ENCODE results near the gene KLK14. TPM values are rescaled to one million over a fixed set of nuclear protein-coding genes. Genes with fewer than 3 reads are reported as not detected.

Gene KLK14
- total RNA-seq, 1 donor from 2014 or later = not detected

GRCh38 chr19:51091895-51092873, 9.5 kb upstream of the KLK14 start:
- Histone ChIP-seq H3K27me3 (ENCODE audit: control insufficient read depth in 3 of 3, insufficient read depth in 3 of 3, low read length in 3 of 3) (peaks cover 0 to 6% (median 0%) of the 10 kb centered on the region in 3 donors), H3K36me3 (ENCODE audit: control insufficient read depth in 3 of 3, insufficient read depth in 3 of 3, low read length in 3 of 3) (no peaks in the 10 kb centered on the region), H3K9me3 (ENCODE audit: control insufficient read depth in 3 of 3, low read length in 3 of 3) (no peaks in the 10 kb centered on the region), H3K27ac (ENCODE audit: low read depth, low read length) (no peak overlapping the region), H3K4me1 (ENCODE audit: control insufficient read depth in 3 of 3, insufficient read depth in 3 of 3, low read length in 3 of 3) (no peaks in the 10 kb centered on the region), H3K4me3 (ENCODE audit: low read length in 3 of 3) (no peak overlapping the region), H3K9ac (ENCODE audit: low read depth in 1 of 3, low read length in 3 of 3) (no peak overlapping the region)

- Histone ChIP-seq H3K27ac (ENCODE audit: low read depth, low read length) (no peak overlapping the region), H3K4me1 (ENCODE audit: control insufficient read depth in 3 of 3, insufficient read depth in 3 of 3, low read length in 3 of 3) (no peaks in the 10 kb centered on the region), H3K36me3 (ENCODE audit: control insufficient read depth in 3 of 3, insufficient read depth in 3 of 3, low read length in 3 of 3) (no peaks in the 10 kb centered on the region), H3K4me3 (ENCODE audit: low read length in 3 of 3) (no peak overlapping the region), H3K9me3 (ENCODE audit: control insufficient read depth in 3 of 3, low read length in 3 of 3) (no peaks in the 10 kb centered on the region), H3K9ac (ENCODE audit: low read depth in 1 of 3, low read length in 3 of 3) (no peak overlapping the region), H3K27me3 (ENCODE audit: control insufficient read depth in 3 of 3, insufficient read depth in 3 of 3, low read length in 3 of 3) (peaks cover 0 to 6% (median 0%) of the 10 kb centered on the region in 3 donors)
Measured at GRCh38 chr19:51091126-51091525, 8.4 kb upstream of the KLK14 start.

GRCh38 chr19:51090471-51090870, 7.8 kb upstream of the KLK14 start:
- Histone ChIP-seq H3K27me3 (ENCODE audit: control insufficient read depth in 3 of 3, insufficient read depth in 3 of 3, low read length in 3 of 3) (peaks cover 0 to 6% (median 0%) of the 10 kb centered on the region in 3 donors), H3K36me3 (ENCODE audit: control insufficient read depth in 3 of 3, insufficient read depth in 3 of 3, low read length in 3 of 3) (no peaks in the 10 kb centered on the region)

GRCh38 chr19:51089786-51090185, 7.1 kb upstream of the KLK14 start:
- H3K4me3 ChIP-seq (ENCODE audit: low read length in 3 of 3) = no peak overlapping the region
- peaks cover 0 to 3% (median 0%) of the 10 kb centered on the region in 3 donors for H3K27me3 ChIP-seq (ENCODE audit: control insufficient read depth in 3 of 3, insufficient read depth in 3 of 3, low read length in 3 of 3)
- no peak overlapping the region for H3K27ac ChIP-seq (ENCODE audit: low read depth, low read length)
- H3K9me3 ChIP-seq (ENCODE audit: control insufficient read depth in 3 of 3, low read length in 3 of 3) = no peaks in the 10 kb centered on the region
- H3K4me1 ChIP-seq (ENCODE audit: control insufficient read depth in 3 of 3, insufficient read depth in 3 of 3, low read length in 3 of 3) = no peaks in the 10 kb centered on the region
- H3K9ac ChIP-seq (ENCODE audit: low read depth in 1 of 3, low read length in 3 of 3) = no peak overlapping the region
- H3K36me3 ChIP-seq (ENCODE audit: control insufficient read depth in 3 of 3, insufficient read depth in 3 of 3, low read length in 3 of 3) = no peaks in the 10 kb centered on the region

More at GRCh38 chr19:51090471-51090870, 7.8 kb upstream of the KLK14 start:
- Histone ChIP-seq H3K9me3 (ENCODE audit: control insufficient read depth in 3 of 3, low read length in 3 of 3) (no peaks in the 10 kb centered on the region), H3K4me3 (ENCODE audit: low read length in 3 of 3) (no peak overlapping the region), H3K9ac (ENCODE audit: low read depth in 1 of 3, low read length in 3 of 3) (no peak overlapping the region), H3K27ac (ENCODE audit: low read depth, low read length) (no peak overlapping the region), H3K4me1 (ENCODE audit: control insufficient read depth in 3 of 3, insufficient read depth in 3 of 3, low read length in 3 of 3) (no peaks in the 10 kb centered on the region)

GRCh38 chr19:51086153-51086850, 3.6 kb upstream of the KLK14 start:
- Histone ChIP-seq H3K27ac (ENCODE audit: low read depth, low read length) (no peak overlapping the region), H3K9me3 (ENCODE audit: control insufficient read depth in 3 of 3, low read length in 3 of 3) (no peaks in the 10 kb centered on the region), H3K9ac (ENCODE audit: low read depth in 1 of 3, low read length in 3 of 3) (no peak overlapping the region), H3K4me3 (ENCODE audit: low read length in 3 of 3) (no peak overlapping the region), H3K4me1 (ENCODE audit: control insufficient read depth in 3 of 3, insufficient read depth in 3 of 3, low read length in 3 of 3) (no peaks in the 10 kb centered on the region), H3K36me3 (ENCODE audit: control insufficient read depth in 3 of 3, insufficient read depth in 3 of 3, low read length in 3 of 3) (no peaks in the 10 kb centered on the region), H3K27me3 (ENCODE audit: control insufficient read depth in 3 of 3, insufficient read depth in 3 of 3, low read length in 3 of 3) (peaks cover 0 to 11% (median 0%) of the 10 kb centered on the region in 3 donors)

GRCh38 chr19:51084505-51084904, 1.8 kb upstream of the KLK14 start:
- Histone ChIP-seq H3K27me3 (ENCODE audit: control insufficient read depth in 3 of 3, insufficient read depth in 3 of 3, low read length in 3 of 3) (peaks cover 0 to 11% (median 2%) of the 10 kb centered on the region in 3 donors), H3K9me3 (ENCODE audit: control insufficient read depth in 3 of 3, low read length in 3 of 3) (no peaks in the 10 kb centered on the region)

GRCh38 chr19:51083783-51084182, 1.1 kb upstream of the KLK14 start:
- Histone ChIP-seq H3K4me3 (ENCODE audit: low read length in 3 of 3) (no peak overlapping the region), H3K36me3 (ENCODE audit: control insufficient read depth in 3 of 3, insufficient read depth in 3 of 3, low read length in 3 of 3) (no peaks in the 10 kb centered on the region), H3K4me1 (ENCODE audit: control insufficient read depth in 3 of 3, insufficient read depth in 3 of 3, low read length in 3 of 3) (no peaks in the 10 kb centered on the region), H3K9ac (ENCODE audit: low read depth in 1 of 3, low read length in 3 of 3) (no peak overlapping the region), H3K27me3 (ENCODE audit: control insufficient read depth in 3 of 3, insufficient read depth in 3 of 3, low read length in 3 of 3) (peaks cover 0 to 11% (median 5%) of the 10 kb centered on the region in 3 donors), H3K9me3 (ENCODE audit: control insufficient read depth in 3 of 3, low read length in 3 of 3) (no peaks in the 10 kb centered on the region), H3K27ac (ENCODE audit: low read depth, low read length) (no peak overlapping the region)

More at GRCh38 chr19:51084505-51084904, 1.8 kb upstream of the KLK14 start:
- Histone ChIP-seq H3K9ac (ENCODE audit: low read depth in 1 of 3, low read length in 3 of 3) (no peak overlapping the region), H3K36me3 (ENCODE audit: control insufficient read depth in 3 of 3, insufficient read depth in 3 of 3, low read length in 3 of 3) (no peaks in the 10 kb centered on the region), H3K4me1 (ENCODE audit: control insufficient read depth in 3 of 3, insufficient read depth in 3 of 3, low read length in 3 of 3) (no peaks in the 10 kb centered on the region), H3K27ac (ENCODE audit: low read depth, low read length) (no peak overlapping the region), H3K4me3 (ENCODE audit: low read length in 3 of 3) (no peak overlapping the region)

GRCh38 chr19:51083181-51083580, 494 bp upstream of the KLK14 start:
- Histone ChIP-seq H3K27me3 (ENCODE audit: control insufficient read depth in 3 of 3, insufficient read depth in 3 of 3, low read length in 3 of 3) (peaks cover 0 to 11% (median 5%) of the 10 kb centered on the region in 3 donors), H3K4me1 (ENCODE audit: control insufficient read depth in 3 of 3, insufficient read depth in 3 of 3, low read length in 3 of 3) (no peaks in the 10 kb centered on the region), H3K9ac (ENCODE audit: low read depth in 1 of 3, low read length in 3 of 3) (no peak overlapping the region), H3K27ac (ENCODE audit: low read depth, low read length) (no peak overlapping the region), H3K9me3 (ENCODE audit: control insufficient read depth in 3 of 3, low read length in 3 of 3) (no peaks in the 10 kb centered on the region), H3K4me3 (ENCODE audit: low read length in 3 of 3) (no peak overlapping the region), H3K36me3 (ENCODE audit: control insufficient read depth in 3 of 3, insufficient read depth in 3 of 3, low read length in 3 of 3) (no peaks in the 10 kb centered on the region)

GRCh38 chr19:51081476-51081875, 1.2 kb downstream of the KLK14 start:
- peaks cover 0 to 15% (median 5%) of the 10 kb centered on the region in 3 donors for H3K27me3 ChIP-seq (ENCODE audit: control insufficient read depth in 3 of 3, insufficient read depth in 3 of 3, low read length in 3 of 3)
- no peaks in the 10 kb centered on the region for H3K9me3 ChIP-seq (ENCODE audit: control insufficient read depth in 3 of 3, low read length in 3 of 3)
- no peaks in the 10 kb centered on the region for H3K4me1 ChIP-seq (ENCODE audit: control insufficient read depth in 3 of 3, insufficient read depth in 3 of 3, low read length in 3 of 3)
- no peak overlapping the region for H3K27ac ChIP-seq (ENCODE audit: low read depth, low read length)
- no peak overlapping the region for H3K9ac ChIP-seq (ENCODE audit: low read depth in 1 of 3, low read length in 3 of 3)
- no peaks in the 10 kb centered on the region for H3K36me3 ChIP-seq (ENCODE audit: control insufficient read depth in 3 of 3, insufficient read depth in 3 of 3, low read length in 3 of 3)
- H3K4me3 ChIP-seq (ENCODE audit: low read length in 3 of 3) = no peak overlapping the region

Data from skeletal muscle tissue (tissue), 4 donors.